Fibroblast of mammary gland (primary cell): Measurements from ENCODE around the gene TCEA2.

Experiments
- DNase-seq: peaks from one replicate; pipeline ENCODE4 v3.0.0-alpha.2; 2010; ENCODE audit warnings: low read depth
- H3K4me3 ChIP-seq: 2 replicates; pipeline ENCODE4 v1.5.1; 2011; ENCODE audit warnings: low read depth, mild to moderate bottlenecking, low read length, moderate library complexity; ENCODE audit not compliant: control insufficient read depth
- CTCF ChIP-seq: conservative IDR thresholded peaks from 2 replicates; pipeline ENCODE4 v1.5.1; 2011; ENCODE audit warnings: low read depth, low read length, inconsistent platforms; ENCODE audit not compliant: control insufficient read depth, insufficient read depth

Gene TCEA2

GRCh38 chr20:64050261-64051032, 12.6 kb upstream of the TCEA2 start:
- no peak for TF ChIP-seq CTCF
- DNase-seq = no peak
- no peak overlapping the region for H3K4me3 ChIP-seq

- no peak overlapping the region for H3K4me3 ChIP-seq
- TF ChIP-seq CTCF = no peak
- DNase-seq = no peak
Measured at GRCh38 chr20:64051033-64051452, 12.0 kb upstream of the TCEA2 start.

GRCh38 chr20:64051561-64052325, 11.3 kb upstream of the TCEA2 start:
- TF ChIP-seq CTCF = no peak
- no peak for DNase-seq
- H3K4me3 ChIP-seq = no peak overlapping the region

DNA sequence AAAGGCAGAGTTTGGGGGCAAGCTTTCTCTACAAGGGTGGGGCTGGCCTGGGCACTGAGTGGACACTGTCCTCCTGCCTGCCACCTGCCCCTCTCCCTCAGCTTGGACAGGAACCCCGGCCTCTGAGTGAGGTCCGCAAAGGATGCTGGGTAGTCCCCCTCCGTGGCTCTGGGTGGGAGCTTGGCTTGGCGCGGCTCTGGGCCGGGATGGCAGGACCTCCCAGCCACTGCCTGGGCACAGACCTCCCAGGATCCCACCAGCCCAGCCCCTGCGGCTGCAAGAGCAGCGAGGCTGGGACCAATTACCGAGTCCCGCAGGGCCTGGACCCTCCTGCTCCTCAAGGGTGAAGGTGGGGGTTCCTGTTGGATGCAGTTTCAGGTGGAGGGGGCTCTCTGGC, 10.7 kb upstream of the TCEA2 start:
- TF ChIP-seq CTCF = no peak
- DNase-seq = no peak
- no peak overlapping the region for H3K4me3 ChIP-seq

DNA sequence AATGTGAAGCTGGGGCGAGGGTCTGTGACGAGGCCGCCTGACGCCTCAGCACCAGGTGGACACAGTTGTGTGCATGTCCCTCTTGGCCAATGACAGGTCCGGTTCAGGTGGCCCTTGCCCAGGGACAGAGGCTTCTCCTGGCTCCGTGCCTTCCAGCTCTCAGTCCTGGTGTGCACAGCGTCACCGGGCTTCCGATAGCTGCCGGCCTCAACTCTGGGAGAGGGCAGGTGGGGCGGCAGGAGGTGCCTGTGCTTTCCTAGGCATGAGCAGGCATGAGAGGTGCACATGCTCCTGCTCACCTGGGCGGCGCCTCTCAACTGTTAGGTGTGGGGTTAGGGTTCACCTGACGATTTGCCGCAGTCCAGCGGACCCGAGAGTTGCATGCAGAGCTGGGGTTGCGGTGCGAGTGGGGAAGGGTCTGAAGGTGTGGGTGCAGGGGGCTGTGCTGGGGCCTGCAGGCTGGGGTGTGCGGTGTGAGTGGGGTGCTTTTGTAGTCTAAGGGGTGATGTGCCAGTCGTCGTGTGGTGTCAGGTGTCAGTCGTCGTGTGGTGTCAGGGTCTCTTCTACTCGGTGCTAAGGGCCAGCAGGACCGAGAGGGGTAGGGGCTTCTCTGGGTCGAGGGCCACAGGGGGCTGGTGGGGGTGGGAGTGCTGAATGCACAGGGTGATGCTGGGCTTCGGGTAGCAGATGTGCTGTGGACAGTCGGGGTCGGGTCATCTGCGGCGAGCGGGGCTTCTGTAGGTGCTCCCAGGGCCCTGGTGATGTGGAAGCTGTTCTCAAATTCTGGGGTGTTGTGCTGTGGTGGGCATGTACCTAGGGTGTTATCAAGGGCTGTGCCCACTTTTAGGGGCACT, 9.8 kb upstream of the TCEA2 start:
- no peak overlapping the region for H3K4me3 ChIP-seq
- no peak for TF ChIP-seq CTCF
- no peak for DNase-seq

- no peak overlapping the region for H3K4me3 ChIP-seq
- DNase-seq = no peak
- TF ChIP-seq CTCF = no peak
Measured at GRCh38 chr20:64053841-64054661, 8.9 kb upstream of the TCEA2 start.
